Kidney capillary endothelial cell (primary cell): Measurements from ENCODE around the gene FGF11.

Experiments used
- DNase-seq: peaks from one replicate; pipeline ENCODE4 v3.0.0-alpha.2; 2018; ENCODE audit warnings: low spot score

FGF11 gene

DNA sequence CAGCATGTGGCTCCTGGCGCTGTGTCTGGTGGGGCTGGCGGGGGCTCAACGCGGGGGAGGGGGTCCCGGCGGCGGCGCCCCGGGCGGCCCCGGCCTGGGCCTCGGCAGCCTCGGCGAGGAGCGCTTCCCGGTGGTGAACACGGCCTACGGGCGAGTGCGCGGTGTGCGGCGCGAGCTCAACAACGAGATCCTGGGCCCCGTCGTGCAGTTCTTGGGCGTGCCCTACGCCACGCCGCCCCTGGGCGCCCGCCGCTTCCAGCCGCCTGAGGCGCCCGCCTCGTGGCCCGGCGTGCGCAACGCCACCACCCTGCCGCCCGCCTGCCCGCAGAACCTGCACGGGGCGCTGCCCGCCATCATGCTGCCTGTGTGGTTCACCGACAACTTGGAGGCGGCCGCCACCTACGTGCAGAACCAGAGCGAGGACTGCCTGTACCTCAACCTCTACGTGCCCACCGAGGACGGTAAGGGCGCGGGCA lies 31.0 kb upstream of the FGF11 start:
- DNase-seq = no peak

- no peak for DNase-seq
These were observed 30.4 kb upstream of the FGF11 start for GRCh38 chr17:7408863-7409262.

DNA sequence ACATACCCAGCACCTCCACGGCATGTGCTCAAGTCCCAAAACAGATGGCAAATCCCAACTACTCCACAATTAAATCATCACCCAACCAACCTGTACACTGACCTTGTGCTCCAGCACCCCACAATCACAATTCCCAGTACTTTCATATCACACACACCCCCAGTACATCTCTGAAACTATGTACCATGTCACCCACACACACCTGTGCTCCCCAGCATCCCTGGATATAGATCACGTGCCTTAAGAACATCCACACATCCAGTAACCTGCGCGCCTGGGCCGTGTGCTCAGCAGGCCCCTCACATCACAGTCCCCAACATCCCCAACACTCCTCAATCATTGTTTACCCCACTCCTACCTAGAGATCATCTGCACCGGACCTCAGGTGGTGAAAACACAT lies 29.6 kb upstream of the FGF11 start:
- no peak for DNase-seq

- no peak for DNase-seq
These were observed 28.5 kb upstream of the FGF11 start for GRCh38 chr17:7410634-7411426.

GRCh38 chr17:7411427-7411750 lies 27.9 kb upstream of the FGF11 start:
- DNase-seq = no peak

DNA sequence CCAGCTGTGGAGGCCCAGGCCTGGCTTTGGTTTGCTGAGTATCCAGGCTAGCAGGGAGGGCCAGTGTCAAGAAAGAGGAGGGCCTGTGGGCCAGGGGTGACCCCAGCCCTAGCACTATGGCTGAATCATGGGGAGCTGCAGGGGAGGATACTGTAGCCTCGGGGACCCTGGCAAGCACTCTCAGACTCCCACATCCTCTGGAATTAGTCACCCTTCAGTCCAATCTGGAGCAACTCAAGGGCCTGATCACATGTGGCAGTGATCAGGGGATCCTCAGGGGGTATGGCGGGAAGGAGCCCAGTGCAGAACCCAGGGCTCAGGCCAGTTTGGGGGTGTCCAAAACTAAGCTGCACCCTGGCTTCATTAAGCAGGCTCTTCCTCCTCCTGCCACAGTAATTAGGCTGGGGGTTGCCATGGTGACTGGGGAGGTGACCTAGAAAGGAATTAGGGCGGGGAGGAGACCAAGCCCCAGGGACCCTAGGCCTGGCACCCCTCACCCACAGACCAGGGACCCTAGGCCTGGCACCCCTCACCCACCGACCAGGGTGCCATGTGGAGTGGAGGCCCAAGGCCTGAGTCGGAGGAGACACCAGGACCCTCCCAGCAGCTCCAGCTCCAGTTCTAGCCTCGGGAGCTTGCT lies 25.8 kb upstream of the FGF11 start:
- DNase-seq = no peak

DNA sequence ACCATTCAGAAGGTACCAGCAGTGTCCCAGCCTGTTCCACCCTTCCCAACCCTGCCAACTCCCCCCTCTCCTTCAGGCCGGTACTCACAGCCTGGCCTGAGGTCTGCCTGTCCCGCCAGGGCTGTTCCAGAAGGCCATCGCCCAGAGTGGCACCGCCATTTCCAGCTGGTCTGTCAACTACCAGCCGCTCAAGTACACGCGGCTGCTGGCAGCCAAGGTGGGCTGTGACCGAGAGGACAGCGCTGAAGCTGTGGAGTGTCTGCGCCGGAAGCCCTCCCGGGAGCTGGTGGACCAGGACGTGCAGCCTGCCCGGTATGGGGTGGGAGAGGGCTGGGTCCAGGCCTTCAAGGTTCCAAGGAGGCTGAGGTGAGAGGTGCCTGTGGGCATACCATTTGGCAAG lies 24.5 kb upstream of the FGF11 start:
- no peak for DNase-seq

GRCh38 chr17:7415784-7416183 lies 23.5 kb upstream of the FGF11 start:
- DNase-seq = no peak

- no peak for DNase-seq
These were observed 23.0 kb upstream of the FGF11 start for GRCh38 chr17:7416323-7416722.

- no peak for DNase-seq
These were observed 22.2 kb upstream of the FGF11 start for GRCh38 chr17:7417056-7417655.

- DNase-seq = no peak
These were observed 20.7 kb upstream of the FGF11 start for GRCh38 chr17:7418472-7419152.

DNA sequence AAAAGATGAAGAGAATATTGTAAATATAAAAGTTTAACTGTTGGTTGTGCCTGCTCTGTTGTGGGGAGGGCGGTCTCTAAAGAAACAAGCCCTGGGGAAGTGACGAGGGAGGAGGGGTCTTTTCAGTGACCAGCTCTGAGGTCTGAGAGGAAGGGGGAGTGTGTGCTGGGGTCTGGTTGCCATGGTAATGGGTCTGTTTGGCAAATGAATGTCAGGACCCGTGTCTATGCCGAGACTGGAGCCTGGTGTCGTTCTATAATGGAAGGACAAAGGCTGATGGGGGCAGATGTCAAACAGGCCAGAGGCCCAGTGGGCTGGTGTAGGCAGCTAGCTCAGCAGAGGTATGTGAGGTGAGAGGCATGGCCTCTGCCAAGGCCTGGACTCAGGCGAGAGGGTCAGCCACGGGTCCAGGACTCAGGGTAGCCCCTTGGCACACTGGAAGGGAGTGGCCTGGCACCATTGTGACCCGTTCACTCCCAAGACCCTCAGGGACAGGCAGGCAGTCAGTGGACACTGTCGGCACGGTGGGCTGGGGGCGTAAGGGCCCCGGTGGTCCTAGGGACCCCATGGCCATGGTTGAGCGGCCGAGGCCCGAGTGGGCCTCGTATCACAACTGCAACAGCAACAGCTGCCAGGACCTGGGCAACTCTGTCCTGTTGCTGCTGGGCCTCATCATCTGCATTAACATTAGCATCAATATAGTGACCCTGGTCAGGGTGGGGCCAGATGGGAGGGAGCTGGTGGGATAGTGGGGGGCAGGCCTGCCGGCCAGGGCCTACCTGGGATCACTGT lies 19.3 kb upstream of the FGF11 start, which contains the start of gene SPEM1:
Gene SPEM1 (plus strand): TSS at position 506 of the 792 bp plus-strand sequence. CDS start 61 bp downstream, at position 567.
- no peak for DNase-seq

GRCh38 chr17:7421186-7421585 lies 18.1 kb upstream of the FGF11 start:
- DNase-seq = no peak

GRCh38 chr17:7423679-7424078 lies 15.6 kb upstream of the FGF11 start:
- no peak for DNase-seq

GRCh38 chr17:7425316-7425715 lies 14.0 kb upstream of the FGF11 start, which contains the start of gene SPEM2:
TSS of gene SPEM2 (plus strand) at chr17:7425616. CDS start at chr17:7425689, 73 bp downstream.
- DNase-seq = no peak

GRCh38 chr17:7425756-7426155 lies 13.6 kb upstream of the FGF11 start:
- DNase-seq = no peak

- no peak for DNase-seq
These were observed 13.0 kb upstream of the FGF11 start for GRCh38 chr17:7426203-7426863.

GRCh38 chr17:7426896-7427489 lies 12.3 kb upstream of the FGF11 start:
- DNase-seq = no peak

DNA sequence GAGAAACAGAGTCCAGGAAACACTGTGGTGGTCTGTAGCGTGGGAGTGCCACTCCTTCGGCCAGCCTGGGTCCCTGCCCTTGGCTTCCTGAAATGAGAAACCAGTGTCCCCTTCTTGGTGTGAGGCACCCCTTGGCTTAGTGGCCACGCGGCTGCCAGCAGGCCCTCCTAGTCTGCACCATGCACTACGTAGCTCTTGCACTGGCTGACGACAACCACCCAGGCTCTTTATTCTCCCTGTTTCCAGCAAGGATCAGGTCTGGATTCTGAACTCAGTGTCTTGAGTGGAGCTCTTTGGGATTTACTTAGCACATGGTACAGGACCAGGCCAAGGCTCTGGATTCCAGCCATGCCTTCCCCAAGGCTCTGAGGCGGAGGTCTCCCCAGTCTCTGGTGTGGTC lies 11.8 kb upstream of the FGF11 start:
- DNase-seq = no peak

GRCh38 chr17:7428557-7428956 lies 10.8 kb upstream of the FGF11 start, which contains the start of gene SPEM3:
TSS of gene SPEM3 (plus strand) at chr17:7428857. CDS start at chr17:7428903, 46 bp downstream.
- DNase-seq = no peak

- DNase-seq = no peak
These were observed 9.6 kb upstream of the FGF11 start for GRCh38 chr17:7429722-7430121.
